HG02885 (cell line): ENCODE results near the gene ABR.
"Not testable (repeated sequence)": the region's sequence is repeated elsewhere in the genome, so short reads cannot be mapped to it uniquely, and the experiment has no call there.

Experiments used
- ATAC-seq: cut with Tn5 transposase; IDR thresholded peaks from one replicate; pipeline ENCODE4 v1.9.1; 2021; ENCODE audit warnings: mild to moderate bottlenecking; ENCODE audit not compliant: unreplicated experiment, poor library complexity

The ABR gene

GRCh38 chr17:1055231-1055630, 124.5 kb downstream of the ABR start:
- no peak for ATAC-seq

GRCh38 chr17:1054656-1055055, 125.1 kb downstream of the ABR start:
- ATAC-seq, result no peak

GRCh38 chr17:1053661-1054360, 126.0 kb downstream of the ABR start:
- ATAC-seq, result no peak

- no peak for ATAC-seq
Measured at GRCh38 chr17:1050996-1051925, 128.5 kb downstream of the ABR start.

GRCh38 chr17:1050246-1050995, 129.4 kb downstream of the ABR start:
- ATAC-seq, result no peak

GRCh38 chr17:1049446-1050225, 130.1 kb downstream of the ABR start:
- no peak for ATAC-seq

GRCh38 chr17:1048516-1049115, 131.2 kb downstream of the ABR start:
- ATAC-seq, result not testable (repeated sequence)

GRCh38 chr17:1047879-1048470, 131.8 kb downstream of the ABR start:
- ATAC-seq, result no peak

- no peak for ATAC-seq
Measured at GRCh38 chr17:1047177-1047878, 132.5 kb downstream of the ABR start.

GRCh38 chr17:1045456-1045855, 134.3 kb downstream of the ABR start:
- no peak for ATAC-seq

GRCh38 chr17:1044387-1045009, 135.3 kb downstream of the ABR start:
- not testable (repeated sequence) for ATAC-seq

- no peak for ATAC-seq
Measured at GRCh38 chr17:1043601-1044251, 136.1 kb downstream of the ABR start.

GRCh38 chr17:1042486-1042885, 137.3 kb downstream of the ABR start:
- no peak for ATAC-seq

- no peak for ATAC-seq
Measured at GRCh38 chr17:1041746-1042145, 138.0 kb downstream of the ABR start.

- ATAC-seq, result no peak
Measured at GRCh38 chr17:1040216-1040600, 139.6 kb downstream of the ABR start.

GRCh38 chr17:1039511-1040215, 140.1 kb downstream of the ABR start:
- ATAC-seq, result no peak

- ATAC-seq, result no peak
Measured at GRCh38 chr17:1039123-1039507, 140.7 kb downstream of the ABR start.
